ENCODE results near the gene CLIC4.
A peak's percentile ranks its signal among the peaks of the same experiment; 100 is the strongest.
"Not testable (repeated sequence)": the region's sequence is repeated elsewhere in the genome, so short reads cannot be mapped to it uniquely, and the experiment has no call there.

The CLIC4 gene

DNA sequence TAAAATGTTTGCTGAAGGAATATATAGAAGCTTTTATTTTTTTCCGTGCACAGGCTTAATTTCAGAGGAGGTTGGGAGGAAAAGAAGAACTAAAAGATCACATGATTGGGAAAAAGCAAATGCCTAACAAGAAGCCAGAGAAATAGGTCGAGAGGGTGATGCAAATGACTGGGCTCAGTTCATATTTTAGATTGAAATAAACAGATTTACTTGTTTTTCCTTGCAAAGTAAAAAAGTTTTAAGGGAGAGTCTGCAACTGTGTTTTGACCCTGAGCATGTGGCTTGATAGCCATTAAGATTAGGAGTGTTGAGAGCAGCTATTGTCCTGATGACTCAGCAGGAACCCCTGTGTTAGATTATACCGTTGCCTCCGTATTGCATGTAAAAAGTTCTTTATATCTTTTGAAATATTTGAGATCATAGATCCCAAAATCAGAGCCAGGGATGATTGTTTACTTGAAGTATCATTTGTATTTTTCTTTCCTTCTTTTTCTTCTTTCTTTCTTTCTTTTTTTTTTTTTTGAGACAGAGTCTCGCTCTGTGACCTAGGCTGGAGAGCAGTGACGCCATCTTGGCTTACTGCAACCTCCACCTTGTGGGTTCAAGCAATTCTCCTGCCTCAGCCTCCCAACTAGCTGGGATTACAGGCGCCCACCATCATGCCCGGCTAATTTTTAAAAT is 20.2 kb downstream of the CLIC4 start:
- no peak for DNase-seq
- in situ Hi-C loops (cut with HindIII; ENCODE audit: low pct_ligation_motif_present, low pct_unique_long_range_greater_than_20kb, low sequenced_read_pairs) = no loop called here

DNA sequence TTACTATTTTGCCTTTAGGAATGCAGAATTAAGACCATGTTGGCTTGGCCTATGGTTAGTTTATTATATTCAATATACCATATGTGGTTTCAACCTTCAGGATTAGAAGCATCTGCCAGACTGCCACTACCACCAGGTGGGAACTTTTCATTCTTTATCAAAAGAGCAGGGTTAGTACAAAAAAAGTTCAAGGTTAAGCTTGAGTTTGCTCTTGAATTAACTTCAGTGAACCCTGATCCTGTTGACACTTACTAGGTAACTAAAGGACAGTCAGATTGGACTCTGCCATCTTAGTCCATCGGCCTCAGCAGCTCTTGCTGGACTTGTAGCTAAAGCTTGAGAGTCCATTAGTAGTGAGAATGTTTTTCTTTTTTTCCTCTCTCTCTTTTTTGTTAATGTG is 22.1 kb downstream of the CLIC4 start:
- in situ Hi-C loops (cut with HindIII; ENCODE audit: low pct_ligation_motif_present, low pct_unique_long_range_greater_than_20kb, low sequenced_read_pairs) = no loop called here
- DNase-seq = no peak

DNA sequence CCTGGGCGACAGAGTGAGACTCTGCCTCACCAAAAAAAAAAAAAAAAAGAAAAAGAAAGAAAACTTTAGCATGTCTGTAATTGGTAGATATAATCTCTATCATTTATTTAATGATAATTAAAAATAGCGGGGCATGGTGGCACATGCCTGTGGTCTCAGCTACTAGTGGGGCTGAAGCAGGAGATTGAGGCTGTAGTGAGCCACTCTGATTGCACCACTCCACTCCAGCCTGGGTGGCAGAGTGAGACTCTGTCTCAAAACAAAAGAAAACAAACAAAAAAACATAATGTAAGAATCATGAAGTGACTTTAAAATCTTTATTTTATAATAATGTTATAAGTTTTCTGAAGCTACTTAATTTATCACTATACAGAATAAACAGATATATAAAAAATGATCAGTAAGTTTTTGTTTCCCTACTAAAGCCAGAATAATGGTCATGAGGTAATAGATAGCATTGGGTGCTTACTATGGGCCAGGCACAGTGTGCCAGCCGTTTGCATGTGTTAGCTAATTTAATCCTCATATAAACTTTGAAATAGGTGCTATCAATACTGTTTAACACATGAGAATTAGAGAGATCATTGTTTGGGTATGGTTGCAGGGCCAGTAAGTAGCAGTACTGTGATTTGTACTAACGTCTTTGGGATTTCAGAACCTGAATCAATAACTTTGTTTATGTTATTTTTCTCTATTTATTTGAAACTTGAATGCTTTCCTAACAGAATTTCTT is 23.8 kb downstream of the CLIC4 start:
- in situ Hi-C loops (cut with HindIII; ENCODE audit: low pct_ligation_motif_present, low pct_unique_long_range_greater_than_20kb, low sequenced_read_pairs) = no loop called here
- no peak for DNase-seq

DNA sequence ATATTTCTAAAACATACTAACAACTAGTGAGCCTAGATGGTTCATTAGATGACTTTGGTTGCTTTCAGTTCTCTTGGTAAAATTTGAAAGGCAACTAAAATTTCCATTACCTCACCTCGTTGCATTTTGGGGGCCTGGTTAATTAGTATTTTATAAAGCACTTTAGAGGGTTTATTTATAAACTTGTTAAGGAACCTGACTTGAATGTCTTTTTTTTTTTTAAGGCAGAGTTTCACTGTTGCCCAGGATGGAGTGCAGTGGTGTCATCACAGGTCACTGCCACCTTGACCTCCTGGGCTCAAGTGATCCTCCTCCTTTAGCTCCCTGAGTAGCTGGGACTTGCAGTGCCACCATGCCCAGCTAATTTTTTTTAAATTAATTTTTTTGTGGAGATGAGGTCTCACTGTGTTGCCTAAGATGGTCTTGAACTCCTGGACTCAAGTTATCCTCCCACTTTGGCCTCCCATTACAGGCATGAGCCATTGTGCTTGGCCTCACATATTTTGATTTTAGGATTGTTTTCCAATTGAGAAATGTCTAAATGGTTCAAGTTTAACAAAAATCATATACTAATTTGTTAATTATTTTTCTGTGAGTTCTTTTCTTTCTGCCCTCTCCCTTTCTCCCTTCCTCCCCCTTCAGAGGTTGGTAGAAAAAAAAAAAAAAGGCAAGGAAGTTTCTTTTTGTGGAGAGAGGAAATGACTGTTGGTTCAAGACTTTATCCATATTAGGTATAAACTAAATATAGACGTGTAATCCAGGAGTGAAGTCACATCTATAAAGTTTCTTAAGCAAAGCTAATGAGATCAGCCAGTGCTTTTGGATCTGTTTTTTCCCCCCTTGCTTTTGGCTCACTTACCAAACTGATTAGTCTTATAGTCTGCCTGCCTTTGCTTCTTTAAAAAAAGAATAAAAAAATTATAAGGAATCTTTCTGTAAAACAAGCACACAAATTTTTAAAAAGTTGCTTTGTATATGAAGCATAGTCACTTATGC is 24.7 kb downstream of the CLIC4 start:
- in situ Hi-C loops (cut with HindIII; ENCODE audit: low pct_ligation_motif_present, low pct_unique_long_range_greater_than_20kb, low sequenced_read_pairs) = no loop called here
- peak; percentile 83 for DNase-seq

DNA sequence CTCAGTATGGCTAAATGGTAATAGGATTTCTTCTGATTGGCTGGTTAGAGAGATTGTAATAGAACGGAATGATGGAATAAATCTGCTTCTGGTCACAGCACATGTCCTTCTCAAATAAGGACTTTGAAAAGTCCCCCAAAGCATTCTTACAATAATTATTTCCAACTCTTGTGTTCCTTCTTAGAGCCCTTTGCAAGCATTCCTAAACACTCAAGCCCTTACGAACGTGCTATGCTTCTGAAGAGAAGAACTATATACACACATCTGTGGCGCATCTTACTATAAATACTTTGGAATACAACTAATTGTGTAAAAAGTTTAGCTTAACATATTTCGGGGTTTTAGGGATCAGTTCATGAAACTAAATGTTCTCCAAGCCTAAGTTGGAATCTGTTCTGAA is 25.6 kb downstream of the CLIC4 start:
- no peak for DNase-seq

DNA sequence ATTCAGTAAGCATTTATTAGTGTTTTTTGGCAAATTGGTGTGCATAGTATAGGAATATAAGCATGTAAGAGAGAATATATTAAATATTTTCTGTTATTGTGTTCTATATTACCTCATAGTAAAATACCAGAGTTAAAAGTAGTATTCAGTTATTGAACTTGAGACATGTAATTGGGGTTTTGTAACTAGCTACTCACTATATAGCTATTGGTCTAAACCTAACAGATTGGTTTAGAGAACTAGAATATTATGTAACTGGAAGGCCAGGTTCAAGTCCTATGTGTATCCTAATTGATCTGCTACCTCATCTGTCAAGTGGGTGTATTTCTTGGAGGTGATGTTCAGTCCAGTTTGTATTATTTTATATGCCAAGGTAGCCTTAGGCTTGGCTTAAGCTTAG is 26.3 kb downstream of the CLIC4 start:
- no peak for DNase-seq
- in situ Hi-C loops (cut with HindIII; ENCODE audit: low pct_ligation_motif_present, low pct_unique_long_range_greater_than_20kb, low sequenced_read_pairs) = no loop called here

More for the DNA sequence above, 25.6 kb downstream of the CLIC4 start:
- in situ Hi-C loops (cut with HindIII; ENCODE audit: low pct_ligation_motif_present, low pct_unique_long_range_greater_than_20kb, low sequenced_read_pairs) = no loop called here

DNA sequence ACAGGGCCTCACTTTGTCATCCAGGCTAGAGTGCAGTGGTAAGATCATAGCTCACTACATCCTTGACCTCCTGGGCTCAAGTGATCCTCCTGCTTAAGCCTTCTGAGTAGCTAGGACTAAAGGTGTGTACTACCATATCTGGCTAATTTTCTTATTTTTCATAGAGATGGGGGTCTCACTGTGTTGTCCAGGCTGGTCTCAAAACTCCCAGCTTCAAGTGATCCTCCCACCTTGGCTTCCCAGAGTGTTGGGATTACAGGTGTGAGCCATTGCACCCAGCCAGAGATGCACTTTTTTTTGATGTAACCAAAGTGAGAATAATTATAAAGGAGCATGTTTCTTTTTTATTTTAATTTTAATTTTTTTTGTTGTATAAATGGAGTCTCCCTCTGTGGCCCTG is 28.4 kb downstream of the CLIC4 start:
- in situ Hi-C loops (cut with HindIII; ENCODE audit: low pct_ligation_motif_present, low pct_unique_long_range_greater_than_20kb, low sequenced_read_pairs) = no loop called here

DNA sequence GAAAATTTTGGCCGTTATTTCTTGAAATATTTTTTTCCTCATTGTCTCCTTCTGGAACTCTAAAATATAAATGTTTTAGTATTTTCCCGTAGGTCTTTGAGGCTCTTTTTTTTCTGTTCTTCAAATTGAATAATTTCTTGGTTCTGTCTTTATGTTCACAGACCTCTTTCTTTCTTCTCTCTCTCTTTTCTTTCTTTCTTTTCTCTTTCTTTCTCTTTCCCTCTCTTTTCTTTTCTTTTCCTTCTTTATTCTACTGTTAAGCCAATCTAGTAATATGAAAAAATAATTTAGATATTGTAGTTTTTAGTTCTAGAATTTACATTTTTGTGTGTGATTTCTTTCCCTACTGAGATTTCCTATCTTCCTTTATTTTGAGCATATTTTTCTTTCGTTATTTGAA is 30.1 kb downstream of the CLIC4 start:
- in situ Hi-C loops (cut with HindIII; ENCODE audit: low pct_ligation_motif_present, low pct_unique_long_range_greater_than_20kb, low sequenced_read_pairs) = no loop called here
- no peak for DNase-seq

More for the DNA sequence above, 28.4 kb downstream of the CLIC4 start:
- no peak for DNase-seq

DNA sequence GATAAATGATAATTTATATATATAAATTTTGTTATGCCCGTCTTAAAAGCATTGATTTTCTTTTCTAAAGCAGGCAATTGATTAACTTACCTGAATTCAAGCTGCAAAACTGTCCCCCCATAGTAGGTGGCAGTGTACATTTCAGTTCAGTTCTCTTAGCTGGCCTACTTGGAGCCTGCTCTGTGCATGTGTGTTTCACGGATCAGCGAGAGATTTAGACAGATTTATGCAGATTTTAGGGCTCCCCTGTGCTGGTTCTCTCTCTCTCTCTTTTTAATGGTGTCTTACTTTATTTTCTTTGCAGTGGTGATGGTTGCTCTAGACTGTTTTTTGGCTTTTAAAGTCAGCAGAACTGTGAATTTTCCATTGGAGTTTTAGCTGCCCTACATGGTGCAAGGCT is 30.7 kb downstream of the CLIC4 start:
- DNase-seq = no peak
- in situ Hi-C loops (cut with HindIII; ENCODE audit: low pct_ligation_motif_present, low pct_unique_long_range_greater_than_20kb, low sequenced_read_pairs) = no loop called here

DNA sequence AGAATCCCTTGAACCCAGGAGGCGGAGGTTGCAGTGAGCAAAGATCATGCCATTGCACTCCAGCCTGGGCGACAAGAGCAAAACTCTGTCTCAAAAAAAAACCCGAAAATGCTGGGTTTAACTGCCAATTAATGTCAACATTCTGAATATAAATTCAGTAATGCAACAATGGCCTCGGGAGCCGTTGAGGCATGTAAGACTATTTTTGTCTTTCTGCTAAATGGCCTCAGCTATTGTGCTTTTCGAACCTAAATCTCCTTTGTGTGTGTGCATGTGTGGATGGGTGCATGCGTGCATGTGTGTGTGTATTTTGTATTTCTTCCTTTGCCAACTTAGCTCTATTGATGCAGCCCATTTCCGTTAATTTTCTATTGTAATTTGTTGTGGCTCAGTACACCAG is 31.6 kb downstream of the CLIC4 start:
- no peak for DNase-seq
- in situ Hi-C loops (cut with HindIII; ENCODE audit: low pct_ligation_motif_present, low pct_unique_long_range_greater_than_20kb, low sequenced_read_pairs) = no loop called here

DNA sequence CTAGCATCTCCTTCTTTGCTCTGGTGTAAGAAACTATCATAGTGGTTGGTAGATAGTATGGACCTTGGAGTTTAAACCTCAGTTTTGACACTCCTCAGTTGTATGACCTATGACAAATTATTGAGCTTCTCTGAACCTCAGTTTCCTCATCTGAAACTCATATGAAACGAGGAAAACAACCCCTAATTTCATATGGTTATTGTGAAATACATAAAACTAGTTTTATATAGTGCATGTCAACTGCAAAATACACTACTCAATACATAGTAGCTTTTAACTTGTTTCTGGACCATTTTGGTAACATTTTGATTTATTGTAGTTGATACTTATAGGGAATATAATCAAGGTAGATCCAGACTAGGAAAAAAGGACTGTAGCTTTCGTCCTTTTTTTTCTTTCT is 32.9 kb downstream of the CLIC4 start:
- no peak for DNase-seq
- in situ Hi-C loops (cut with HindIII; ENCODE audit: low pct_ligation_motif_present, low pct_unique_long_range_greater_than_20kb, low sequenced_read_pairs) = no loop called here

DNA sequence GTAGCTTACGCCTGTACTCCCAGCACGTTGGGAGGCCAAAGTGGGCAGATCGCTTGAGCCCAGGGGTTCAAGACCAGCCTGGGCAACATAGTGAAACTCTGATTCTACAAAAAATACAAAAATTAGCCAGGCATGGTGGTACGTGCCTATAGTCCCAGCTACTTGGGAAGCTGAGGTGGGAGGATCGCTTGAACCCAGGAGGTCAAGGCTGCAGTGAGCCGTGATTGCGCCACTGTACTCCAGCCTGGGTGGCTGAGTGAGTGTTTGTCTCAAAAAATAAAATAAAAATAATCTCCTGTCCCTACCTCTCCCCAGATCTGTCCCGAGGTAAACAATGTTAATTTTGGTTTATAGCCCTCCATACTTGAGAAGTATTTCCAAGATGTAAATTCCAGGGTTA is 34.0 kb downstream of the CLIC4 start:
- in situ Hi-C loops (cut with HindIII; ENCODE audit: low pct_ligation_motif_present, low pct_unique_long_range_greater_than_20kb, low sequenced_read_pairs); DNase-seq: not testable (repeated sequence)

DNA sequence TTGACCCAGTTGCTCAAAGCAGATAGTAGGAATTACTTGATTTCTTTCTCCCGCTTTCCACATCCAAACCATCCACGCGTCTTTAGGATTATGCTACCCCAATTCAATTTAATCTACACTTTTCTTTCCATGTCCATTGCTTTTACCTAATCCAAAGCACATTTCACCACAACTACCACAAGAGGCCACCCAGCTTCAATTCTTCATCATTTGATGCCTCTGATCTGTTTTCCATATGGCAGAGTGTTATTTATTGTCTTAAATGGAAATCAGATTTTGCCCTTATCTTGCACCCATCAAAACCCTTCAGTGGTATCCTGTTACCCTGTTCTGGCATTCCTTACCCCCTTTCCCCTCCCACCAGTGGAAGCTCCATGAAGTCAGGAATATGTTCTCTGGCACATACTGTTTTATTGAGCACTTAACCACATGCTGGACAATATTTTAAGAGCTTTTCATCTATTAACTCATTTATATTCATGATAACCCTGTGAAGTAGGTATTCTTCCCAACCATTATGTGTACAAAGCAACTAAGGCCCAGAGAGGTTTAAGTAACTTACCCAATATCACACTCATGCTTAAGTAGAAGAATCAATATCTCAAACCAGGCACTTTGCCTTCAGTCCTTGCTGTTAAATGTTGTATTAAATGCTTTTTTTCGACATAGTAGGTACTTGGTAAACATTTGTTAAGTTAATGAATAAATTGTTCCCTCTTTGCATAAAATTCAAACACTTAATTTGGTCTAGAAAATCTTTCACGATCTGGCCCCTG is 34.6 kb downstream of the CLIC4 start:
- no peak for DNase-seq
- in situ Hi-C loops (cut with HindIII; ENCODE audit: low pct_ligation_motif_present, low pct_unique_long_range_greater_than_20kb, low sequenced_read_pairs) = no loop called here

DNA sequence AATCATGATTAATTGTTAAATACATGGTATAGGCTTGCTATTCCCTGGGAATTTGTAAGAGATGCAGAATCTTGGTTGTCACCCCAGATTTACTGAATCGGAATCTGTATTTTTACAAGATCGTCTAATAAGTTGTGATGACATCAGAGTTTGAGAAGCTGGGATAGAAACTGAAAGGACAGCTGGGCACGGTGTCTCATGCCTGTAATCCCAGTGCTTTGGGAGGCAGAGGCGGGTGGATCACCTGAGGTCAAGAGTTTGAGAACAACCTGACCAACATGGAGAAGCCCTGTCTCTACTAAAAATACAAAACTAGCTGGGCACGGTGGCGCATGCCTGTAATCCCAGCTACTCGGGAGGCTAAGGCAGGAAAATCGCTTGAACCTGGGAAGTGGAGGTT is 35.4 kb downstream of the CLIC4 start:
- DNase-seq; in situ Hi-C loops (cut with HindIII; ENCODE audit: low pct_ligation_motif_present, low pct_unique_long_range_greater_than_20kb, low sequenced_read_pairs): not testable (repeated sequence)

DNA sequence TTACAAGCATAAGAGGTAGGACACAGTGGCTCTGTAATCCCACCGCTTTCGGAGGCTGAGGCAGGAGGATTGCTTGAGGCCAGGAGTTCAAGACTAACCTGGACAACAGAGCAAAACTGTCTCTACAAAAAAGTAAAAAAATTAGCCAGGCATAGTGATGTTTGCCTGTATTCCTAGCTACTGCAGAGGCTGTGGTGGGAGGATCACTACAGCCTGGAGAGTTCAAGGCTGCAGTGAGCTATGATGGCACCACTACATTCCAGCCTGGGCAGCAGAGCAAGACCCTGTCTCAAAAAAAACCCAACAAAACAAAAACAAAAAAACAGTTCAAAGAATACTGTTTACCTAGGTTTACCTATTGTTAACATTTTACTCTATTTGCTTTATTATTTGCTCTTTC is 37.4 kb downstream of the CLIC4 start:
- DNase-seq = no peak
- in situ Hi-C loops (cut with HindIII; ENCODE audit: low pct_ligation_motif_present, low pct_unique_long_range_greater_than_20kb, low sequenced_read_pairs) = no loop called here

DNA sequence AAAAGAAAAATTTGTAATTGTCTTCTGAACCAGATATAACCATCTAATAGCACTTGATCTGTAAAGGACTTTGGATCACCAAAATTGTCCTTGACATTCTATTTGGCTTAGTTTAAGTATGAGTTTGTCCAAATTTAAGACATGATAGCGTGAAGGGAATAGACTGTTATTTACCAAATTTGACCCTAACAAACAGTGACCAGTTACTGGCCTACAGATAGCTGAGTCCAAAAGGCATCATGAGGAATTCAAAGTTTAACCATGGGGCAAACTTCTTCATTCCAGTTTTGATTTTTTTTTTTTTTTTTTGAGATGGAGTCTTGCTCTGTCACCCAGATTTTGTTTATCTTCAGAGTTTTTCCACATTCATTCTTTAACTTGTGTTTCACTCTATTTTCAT is 38.5 kb downstream of the CLIC4 start:
- in situ Hi-C loops (cut with HindIII; ENCODE audit: low pct_ligation_motif_present, low pct_unique_long_range_greater_than_20kb, low sequenced_read_pairs) = no loop called here
- no peak for DNase-seq

DNA sequence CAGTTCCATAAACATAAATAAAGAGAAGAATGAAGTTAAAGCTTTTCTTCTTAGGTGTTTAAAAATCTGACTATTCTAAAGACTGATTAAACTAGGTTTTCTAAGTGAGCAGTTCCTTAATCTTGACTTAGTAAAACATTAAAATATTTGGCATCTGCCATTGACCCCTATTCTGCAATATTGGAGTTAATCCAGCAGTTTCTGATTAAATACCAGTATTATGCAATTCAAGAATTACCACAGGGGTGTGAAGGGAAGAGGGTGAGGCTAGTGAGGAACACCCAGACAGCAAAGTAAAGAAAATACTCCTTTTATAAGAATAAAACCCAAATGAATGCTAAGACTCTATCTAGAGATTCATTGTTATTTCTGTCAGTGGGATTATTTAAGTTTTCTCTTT is 40.9 kb downstream of the CLIC4 start:
- in situ Hi-C loops (cut with HindIII; ENCODE audit: low pct_ligation_motif_present, low pct_unique_long_range_greater_than_20kb, low sequenced_read_pairs) = no loop called here

DNA sequence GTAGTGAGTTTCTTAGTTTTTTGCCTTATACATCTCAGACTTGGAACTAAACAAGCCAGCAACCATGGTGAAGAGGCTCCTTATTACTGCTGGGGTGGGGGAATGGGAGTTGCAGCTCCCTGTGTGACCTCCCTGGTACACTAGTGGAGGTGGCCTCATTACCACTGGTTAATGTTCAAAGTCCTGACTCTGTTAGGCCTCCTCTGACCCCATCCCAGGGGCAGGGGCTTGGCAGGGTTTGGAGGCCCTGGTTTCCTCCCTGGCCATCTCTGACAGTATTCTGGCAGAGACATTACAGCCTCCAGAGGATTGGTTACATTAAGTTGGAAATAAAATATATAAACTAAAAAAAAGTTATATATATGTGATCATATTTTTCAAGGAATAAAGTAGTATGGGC is 45.2 kb downstream of the CLIC4 start:
- in situ Hi-C loops (cut with HindIII; ENCODE audit: low pct_ligation_motif_present, low pct_unique_long_range_greater_than_20kb, low sequenced_read_pairs) = no loop called here
- DNase-seq = no peak

More for the DNA sequence above, 40.9 kb downstream of the CLIC4 start:
- peak; percentile 66 for DNase-seq
